OCI-LY7 (cell line): Measurements from ENCODE around the gene CTNNA3. TPM values are rescaled to one million over a fixed set of nuclear protein-coding genes. Genes with fewer than 3 reads are reported as not detected.

ENCODE experiments used
- BruUV-seq: library from RNA; stranded (reverse); fragments of 400-500 nt; replicated peaks from 2 replicates; lab custom pipeline; 2021; lab: Mats Ljungman, UMichigan
- CTCF ChIA-PET: fragments of 300-600 bp; sonication (Branson Sonifier 250); formaldehyde crosslinking; loops from one replicate; lab custom pipeline; 2022; ENCODE audit warnings: antibody characterized with exemption; ENCODE audit not compliant: unreplicated experiment; lab: Charles Lee
- POLR2A ChIA-PET: fragments of 300-600 bp; sonication (Branson Sonifier 250); formaldehyde crosslinking; loops from one replicate; lab custom pipeline; 2022; ENCODE audit warnings: antibody characterized with exemption; lab: Charles Lee
- DNase-seq: peaks from one replicate; pipeline ENCODE4 v3.0.0-alpha.2; 2015; ENCODE audit warnings: low spot score
- H2AFZ ChIP-seq: fragments of 200-600 bp; sonication (generic), shearing (Covaris generic); 2 replicates; pipeline ENCODE4 v1.6.1; 2014; ENCODE audit warnings: mild to moderate bottlenecking, antibody characterized with exemption, low read length, moderate library complexity
- H3K27ac ChIP-seq: fragments of 200-600 bp; sonication (generic); 2 replicates; pipeline ENCODE4 v1.5.1; 2014; ENCODE audit warnings: mixed run types, low read depth, mild to moderate bottlenecking, moderate library complexity, low read length, inconsistent platforms; ENCODE audit not compliant: poor library complexity, severe bottlenecking
- H3K36me3 ChIP-seq: fragments of 200-600 bp; sonication (generic); 2 replicates; pipeline ENCODE4 v1.6.1; 2014; ENCODE audit warnings: mild to moderate bottlenecking, antibody characterized with exemption, low read length, moderate library complexity, mixed read lengths; ENCODE audit not compliant: insufficient read depth
- H3K4me1 ChIP-seq: fragments of 200-600 bp; sonication (generic); 2 replicates; pipeline ENCODE4 v1.5.1; 2014; ENCODE audit warnings: mild to moderate bottlenecking, low read length; ENCODE audit not compliant: insufficient read depth, poor library complexity, severe bottlenecking
- H3K4me2 ChIP-seq: fragments of 200-600 bp; sonication (generic); 2 replicates; pipeline ENCODE4 v1.6.1; 2014; ENCODE audit warnings: mild to moderate bottlenecking, low read length
- H3K4me3 ChIP-seq: fragments of 200-600 bp; sonication (generic); 2 replicates; pipeline ENCODE4 v1.5.1; 2014; ENCODE audit warnings: mild to moderate bottlenecking, low read depth, low read length; ENCODE audit not compliant: poor library complexity, severe bottlenecking
- H3K79me2 ChIP-seq: fragments of 200-600 bp; sonication (generic); 2 replicates; pipeline ENCODE4 v1.6.1; 2016; ENCODE audit warnings: low read depth, mild to moderate bottlenecking, low read length, moderate library complexity, mixed read lengths; ENCODE audit not compliant: insufficient read depth
- H3K9me2 ChIP-seq: fragments of 200-600 bp; sonication (generic); 2 replicates; pipeline ENCODE4 v1.6.1; 2016; ENCODE audit warnings: mild to moderate bottlenecking, low read length, mixed read lengths; ENCODE audit not compliant: insufficient read depth
- H3K9me3 ChIP-seq: fragments of 200-600 bp; sonication (generic); 2 replicates; pipeline ENCODE4 v1.6.1; 2014; ENCODE audit warnings: mild to moderate bottlenecking, mixed run types, low read length, mixed read lengths
- H4K20me1 ChIP-seq: fragments of 200-600 bp; sonication (generic); 2 replicates; pipeline ENCODE4 v1.6.1; 2014; ENCODE audit warnings: mild to moderate bottlenecking, antibody characterized with exemption, low read length, moderate library complexity, mixed read lengths; ENCODE audit not compliant: insufficient read depth
- CTCF ChIP-seq: fragments of 200-600 bp; sonication (generic); conservative IDR thresholded peaks from 2 replicates; pipeline ENCODE4 v1.5.1; 2014; ENCODE audit warnings: mild to moderate bottlenecking, antibody characterized with exemption, low read length, moderate library complexity, mixed read lengths
- EZH2phosphoT487 ChIP-seq: fragments of 200-600 bp; sonication (generic); IDR thresholded peaks from 2 replicates; pipeline ENCODE4 v1.6.1; 2018; ENCODE audit warnings: low read depth, borderline replicate concordance, mild to moderate bottlenecking, mixed run types, antibody characterized with exemption, low read length, moderate library complexity, mixed read lengths
- intact Hi-C: fragments of 100-400 bp; cut with micrococcal nuclease; formaldehyde crosslinking; loops from one replicate; pipeline ENCODE4 v1.10.0; 2022; ENCODE audit not compliant: unreplicated experiment
- total RNA-seq, 2 experiments: library from RNA; depleted of rRNA in 1 of 2; stranded (reverse); fragments of >200 nt in 1 of 2; shearing (Covaris generic) in 1 of 2; gene quantifications; 2 replicates each; pipeline ENCODE4 v1.2.3, GENCODE V29; 2014 to 2022

The CTNNA3 gene
- total RNA-seq, 2 experiments from 2014 or later, result not detected

GRCh38 chr10:66805612-66806011 lies 890.4 kb downstream of the CTNNA3 start:
- no peak overlapping the region for H3K27ac ChIP-seq
- no peaks in the 10 kb centered on the region for H3K4me1 ChIP-seq
- intact Hi-C loops, result no loop called here
- H3K9me3 ChIP-seq, result no peaks in the 10 kb centered on the region
- no peak for DNase-seq
- H3K79me2 ChIP-seq, result no peaks in the 10 kb centered on the region
- no peaks in the 10 kb centered on the region for H3K9me2 ChIP-seq
- no peak overlapping the region for H3K4me3 ChIP-seq
- TF ChIP-seq EZH2phosphoT487, result no peak
- TF ChIP-seq CTCF, result no peak
- H3K4me2 ChIP-seq, result no peak overlapping the region
- no TSS peak for BruUV-seq
- H3K36me3 ChIP-seq, result no peaks in the 10 kb centered on the region
- CTCF ChIA-PET, result no interaction called here
- POLR2A ChIA-PET, result interaction anchor here (0.6 to 0.9 kb wide), 2 partner anchors 13 to 20 kb away, joined by 3 read pairs; no protein-coding TSS in a partner anchor
- H2AFZ ChIP-seq, result no peak overlapping the region
- no peaks in the 10 kb centered on the region for H4K20me1 ChIP-seq

- Histone ChIP-seq H3K9me3 (no peaks in the 10 kb centered on the region), H3K36me3 (no peaks in the 10 kb centered on the region), H3K4me2 (no peak overlapping the region), H3K4me3 (no peak overlapping the region), H3K4me1 (no peaks in the 10 kb centered on the region), H3K9me2 (no peaks in the 10 kb centered on the region), H3K27ac (no peak overlapping the region), H4K20me1 (no peaks in the 10 kb centered on the region), H2AFZ (no peak overlapping the region), H3K79me2 (no peaks in the 10 kb centered on the region)
- no peak for DNase-seq
- no TSS peak for BruUV-seq
- intact Hi-C loops, result no loop called here
- POLR2A ChIA-PET, result interaction anchor here (0.9 to 1.2 kb wide), 2 partner anchors 19 to 25 kb away, joined by 3 read pairs; no protein-coding TSS in a partner anchor
- CTCF ChIA-PET, result no interaction called here
- TF ChIP-seq CTCF (no peak), EZH2phosphoT487 (no peak)
Measured at GRCh38 chr10:66804962-66805361, 891.0 kb downstream of the CTNNA3 start.

GRCh38 chr10:66803174-66803573 lies 892.8 kb downstream of the CTNNA3 start:
- TF ChIP-seq CTCF (no peak), EZH2phosphoT487 (no peak)
- Histone ChIP-seq H3K27ac (no peak overlapping the region), H3K36me3 (no peaks in the 10 kb centered on the region), H3K9me3 (no peaks in the 10 kb centered on the region), H3K79me2 (no peaks in the 10 kb centered on the region), H3K4me2 (no peak overlapping the region), H3K4me1 (no peaks in the 10 kb centered on the region), H2AFZ (no peak overlapping the region), H3K9me2 (no peaks in the 10 kb centered on the region), H4K20me1 (no peaks in the 10 kb centered on the region), H3K4me3 (no peak overlapping the region)
- POLR2A ChIA-PET, result interaction anchor here (0.7 kb wide), 1 partner anchor 123 kb away, joined by 3 read pairs; the partner anchor contains the start of gene LRRTM3
- no TSS peak for BruUV-seq
- CTCF ChIA-PET, result no interaction called here
- intact Hi-C loops, result no loop called here
- no peak for DNase-seq
